Mucosa of rectum (tissue), 2 donors: Measurements from ENCODE around the gene GLB1L3.

ENCODE experiments used
- H3K27ac ChIP-seq, 2 donors: one replicate each; pipeline ENCODE4 v1.7.0; 2013; ENCODE audit warnings: inconsistent platforms in 2 of 2, low read depth in 2 of 2, low read length in 2 of 2
- H3K27me3 ChIP-seq, 2 donors: one replicate each; pipeline ENCODE4 v1.7.0; 2013; ENCODE audit warnings: low read length in 2 of 2; ENCODE audit not compliant: control insufficient read depth in 2 of 2, insufficient read depth in 2 of 2
- H3K36me3 ChIP-seq, 2 donors: one replicate each; pipeline ENCODE4 v1.7.0; 2013; ENCODE audit warnings: low read length in 2 of 2; ENCODE audit not compliant: control insufficient read depth in 2 of 2, insufficient read depth in 2 of 2
- H3K4me1 ChIP-seq, 2 donors: one replicate each; pipeline ENCODE4 v1.7.0; 2013; ENCODE audit warnings: low read length in 2 of 2, mild to moderate bottlenecking in 1 of 2; ENCODE audit not compliant: control insufficient read depth in 2 of 2, insufficient read depth in 2 of 2
- H3K4me3 ChIP-seq, 2 donors: one replicate each; pipeline ENCODE4 v1.7.0; 2013; ENCODE audit warnings: low read length in 2 of 2
- H3K9ac ChIP-seq, 2 donors: one replicate each; pipeline ENCODE4 v1.7.0; 2013; ENCODE audit warnings: low read length in 2 of 2, low read depth in 1 of 2, mild to moderate bottlenecking in 1 of 2
- H3K9me3 ChIP-seq, 2 donors: one replicate each; pipeline ENCODE4 v1.7.0; 2013; ENCODE audit warnings: low read length in 2 of 2; ENCODE audit not compliant: control insufficient read depth in 2 of 2
- donor health status: healthy.
- donor health status: Normal muscosa, but diverticular disease.

The GLB1L3 gene

GRCh38 chr11:134332189-134332631, 56.0 kb downstream of the GLB1L3 start:
- H3K4me1 ChIP-seq: peaks cover 11 to 15% of the 10 kb centered on the region in 2 donors

GRCh38 chr11:134332782-134333181, 56.6 kb downstream of the GLB1L3 start:
- Histone ChIP-seq H3K4me1 (peaks cover 11 to 15% of the 10 kb centered on the region in 2 donors), H3K9ac (peak overlapping the region in 1 of 2 donors; percentile 49), H3K4me3 (peak overlapping the region; percentile 75 to 79), H3K36me3 (no peaks in the 10 kb centered on the region), H3K27me3 (peaks cover 3 to 6% of the 10 kb centered on the region in 2 donors), H3K9me3 (no peaks in the 10 kb centered on the region), H3K27ac (no peak overlapping the region)

More at GRCh38 chr11:134332189-134332631, 56.0 kb downstream of the GLB1L3 start:
- H3K9ac ChIP-seq: peak overlapping the region; percentile 47 to 49
- peaks cover 3 to 6% of the 10 kb centered on the region in 2 donors for H3K27me3 ChIP-seq
- no peaks in the 10 kb centered on the region for H3K36me3 ChIP-seq
- H3K27ac ChIP-seq: no peak overlapping the region
- peak overlapping the region; percentile 75 to 79 for H3K4me3 ChIP-seq
- no peaks in the 10 kb centered on the region for H3K9me3 ChIP-seq

GRCh38 chr11:134333312-134333711, 57.1 kb downstream of the GLB1L3 start:
- Histone ChIP-seq H3K27me3 (peaks cover 3 to 6% of the 10 kb centered on the region in 2 donors), H3K9me3 (no peaks in the 10 kb centered on the region), H3K36me3 (no peaks in the 10 kb centered on the region), H3K4me3 (no peak overlapping the region), H3K27ac (no peak overlapping the region), H3K4me1 (peaks cover 11 to 15% of the 10 kb centered on the region in 2 donors), H3K9ac (no peak overlapping the region)

- Histone ChIP-seq H3K9ac (no peak overlapping the region), H3K9me3 (no peaks in the 10 kb centered on the region), H3K4me3 (no peak overlapping the region), H3K36me3 (no peaks in the 10 kb centered on the region), H3K27ac (no peak overlapping the region), H3K27me3 (peaks cover 3 to 6% of the 10 kb centered on the region in 2 donors), H3K4me1 (peaks cover 12 to 15% of the 10 kb centered on the region in 2 donors)
These were observed 57.8 kb downstream of the GLB1L3 start for GRCh38 chr11:134333946-134334345.

GRCh38 chr11:134334796-134335571, 58.8 kb downstream of the GLB1L3 start:
- H3K4me1 ChIP-seq: peaks cover 15 to 21% of the 10 kb centered on the region in 2 donors
- no peak overlapping the region for H3K4me3 ChIP-seq
- no peaks in the 10 kb centered on the region for H3K36me3 ChIP-seq
- H3K9ac ChIP-seq: no peak overlapping the region
- H3K9me3 ChIP-seq: no peaks in the 10 kb centered on the region
- H3K27ac ChIP-seq: no peak overlapping the region
- H3K27me3 ChIP-seq: peaks cover 3 to 6% of the 10 kb centered on the region in 2 donors

GRCh38 chr11:134337051-134337450, 60.9 kb downstream of the GLB1L3 start:
- Histone ChIP-seq H3K4me1 (peaks cover 7 to 27% of the 10 kb centered on the region in 2 donors), H3K9ac (no peak overlapping the region), H3K27me3 (no peaks in the 10 kb centered on the region), H3K9me3 (no peaks in the 10 kb centered on the region), H3K36me3 (no peaks in the 10 kb centered on the region), H3K27ac (no peak overlapping the region), H3K4me3 (no peak overlapping the region)

- Histone ChIP-seq H3K9ac (no peak overlapping the region), H3K36me3 (no peaks in the 10 kb centered on the region), H3K4me1 (peaks cover 0 to 23% of the 10 kb centered on the region in 2 donors), H3K27ac (no peak overlapping the region), H3K27me3 (no peaks in the 10 kb centered on the region), H3K4me3 (no peak overlapping the region), H3K9me3 (no peaks in the 10 kb centered on the region)
These were observed 61.9 kb downstream of the GLB1L3 start for GRCh38 chr11:134338068-134338467.

GRCh38 chr11:134338654-134339053, 62.5 kb downstream of the GLB1L3 start:
- Histone ChIP-seq H3K9me3 (no peaks in the 10 kb centered on the region), H3K36me3 (no peaks in the 10 kb centered on the region), H3K4me1 (peaks cover 0 to 21% of the 10 kb centered on the region in 2 donors), H3K27ac (no peak overlapping the region), H3K4me3 (no peak overlapping the region), H3K9ac (no peak overlapping the region), H3K27me3 (no peaks in the 10 kb centered on the region)

- Histone ChIP-seq H3K9me3 (no peaks in the 10 kb centered on the region), H3K4me1 (peaks cover 0 to 21% of the 10 kb centered on the region in 2 donors), H3K4me3 (peak overlapping the region in 1 of 2 donors; percentile 11), H3K36me3 (no peaks in the 10 kb centered on the region), H3K27ac (peak overlapping the region; percentile 75 to 77), H3K27me3 (no peaks in the 10 kb centered on the region), H3K9ac (peak overlapping the region in 1 of 2 donors; percentile 18)
These were observed 63.6 kb downstream of the GLB1L3 start for GRCh38 chr11:134339756-134340155.

- Histone ChIP-seq H3K27me3 (no peaks in the 10 kb centered on the region), H3K36me3 (no peaks in the 10 kb centered on the region), H3K9ac (peak overlapping the region in 1 of 2 donors; percentile 18), H3K27ac (peak overlapping the region; percentile 75 to 77), H3K4me1 (peaks cover 0 to 21% of the 10 kb centered on the region in 2 donors), H3K4me3 (peak overlapping the region; percentile 11 to 19), H3K9me3 (no peaks in the 10 kb centered on the region)
These were observed 64.3 kb downstream of the GLB1L3 start for GRCh38 chr11:134340354-134340964.
